GM19025 (cell line): ENCODE measurements around the gene CREB1.
"Not testable (repeated sequence)": the region's sequence is repeated elsewhere in the genome, so short reads cannot be mapped to it uniquely, and the experiment has no call there.

ENCODE experiments used
- ATAC-seq: cut with Tn5 transposase; IDR thresholded peaks from one replicate; pipeline ENCODE4 v1.9.1; 2021; ENCODE audit warnings: mild to moderate bottlenecking, low read depth, moderate library complexity; ENCODE audit not compliant: unreplicated experiment

The CREB1 gene

DNA sequence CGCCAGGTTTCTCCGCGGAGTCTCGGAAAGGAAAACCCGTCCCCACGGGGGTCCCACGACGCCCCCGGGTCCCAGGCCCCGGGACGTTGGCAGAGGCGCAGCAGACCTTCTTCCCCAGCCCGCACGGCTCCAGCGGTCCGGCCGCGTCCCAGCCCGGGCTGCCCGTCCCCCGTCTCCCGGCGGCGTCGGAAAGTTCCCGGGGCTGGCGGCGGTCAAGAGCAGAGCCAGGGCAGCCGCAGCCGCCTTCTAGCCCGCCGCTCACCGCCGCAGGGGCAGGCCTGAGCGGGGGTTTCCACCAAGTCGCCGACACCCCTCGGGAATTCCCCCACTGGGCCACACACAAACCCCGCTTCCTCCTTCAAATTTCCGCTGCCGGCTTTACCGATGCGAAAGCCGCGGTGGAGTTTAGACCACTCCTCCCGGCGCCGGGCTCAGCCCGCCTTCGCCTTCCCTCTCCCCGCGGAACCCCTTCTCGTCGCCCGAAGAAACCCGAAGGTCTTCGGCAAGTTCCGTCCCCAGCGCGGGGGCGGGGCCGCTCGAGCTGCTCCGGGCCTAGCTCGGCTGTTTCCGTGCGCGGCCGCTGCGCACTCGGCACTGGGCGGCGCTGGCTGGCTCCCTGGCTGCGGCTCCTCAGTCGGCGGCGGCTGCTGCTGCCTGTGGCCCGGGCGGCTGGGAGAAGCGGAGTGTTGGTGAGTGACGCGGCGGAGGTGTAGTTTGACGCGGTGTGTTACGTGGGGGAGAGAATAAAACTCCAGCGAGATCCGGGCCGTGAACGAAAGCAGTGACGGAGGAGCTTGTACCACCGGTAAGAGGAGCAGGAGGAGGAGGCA is at the start of gene CREB1:
Gene CREB1 (plus strand): TSS at position 633 of the 830 bp plus-strand sequence. CDS start 25,674 bp downstream, outside the sequence.
- ATAC-seq, result peak; percentile 78

DNA sequence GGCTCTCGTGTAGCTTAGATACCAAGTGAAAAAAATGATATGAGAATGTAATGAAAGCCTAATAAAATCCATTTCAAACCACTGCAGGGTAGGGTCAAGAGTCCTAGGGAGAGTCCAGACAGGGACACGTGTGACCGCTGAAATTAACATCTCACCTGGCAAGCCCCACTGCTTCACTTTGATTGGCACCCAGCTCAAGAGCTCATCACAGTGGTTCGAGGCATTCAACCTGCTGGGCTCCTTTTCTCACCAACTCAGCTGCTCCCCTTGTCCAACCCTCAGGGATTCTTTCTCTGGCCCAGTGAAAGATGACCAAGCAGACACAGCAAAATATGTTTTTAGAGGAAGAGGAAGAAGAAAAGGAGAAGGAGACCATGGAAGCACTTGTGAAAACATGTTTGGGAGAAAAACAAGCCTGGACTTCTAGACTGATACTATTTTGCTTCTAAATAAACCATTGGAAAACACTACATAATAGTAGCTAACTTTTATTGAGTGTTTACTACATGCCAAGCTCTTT is 49.2 kb upstream of the CREB1 start:
- no peak for ATAC-seq

DNA sequence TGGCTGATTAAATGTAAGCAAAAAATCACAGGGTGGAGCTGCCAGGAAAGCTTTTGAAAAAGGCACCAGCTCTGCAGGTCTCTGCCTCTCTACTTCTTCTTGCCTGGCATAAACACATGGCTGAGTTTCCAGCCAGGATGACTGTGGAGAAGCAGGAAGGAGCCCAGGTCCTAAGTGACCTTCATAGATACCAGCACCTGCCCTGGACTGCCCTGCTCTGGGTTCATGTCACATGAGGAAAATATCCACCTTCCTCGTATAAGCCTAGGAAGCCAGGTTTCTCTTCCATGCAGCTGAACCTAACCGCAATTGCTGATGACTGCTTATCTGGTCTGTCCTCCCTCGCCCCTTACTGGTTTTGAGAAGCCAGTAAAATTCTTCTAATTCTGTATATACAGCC is 47.8 kb upstream of the CREB1 start:
- no peak for ATAC-seq

DNA sequence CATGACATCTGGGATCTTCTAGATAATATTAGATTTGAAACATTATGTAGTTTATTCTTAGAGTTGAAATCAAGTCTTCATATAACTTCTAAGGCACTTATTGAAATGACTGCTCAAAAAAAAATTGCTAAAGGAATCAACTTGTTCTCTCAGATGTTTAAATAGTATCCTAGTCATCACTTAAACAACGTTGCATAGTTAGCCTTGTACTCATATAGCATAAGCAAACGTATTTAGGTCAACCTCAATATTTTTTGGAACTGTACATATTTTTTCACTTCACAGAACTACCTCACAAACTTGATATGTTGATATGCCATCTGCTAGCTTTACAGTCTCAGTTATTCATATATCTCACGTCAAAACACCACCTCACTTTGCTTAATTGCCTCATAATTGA is 47.1 kb upstream of the CREB1 start:
- no peak for ATAC-seq

DNA sequence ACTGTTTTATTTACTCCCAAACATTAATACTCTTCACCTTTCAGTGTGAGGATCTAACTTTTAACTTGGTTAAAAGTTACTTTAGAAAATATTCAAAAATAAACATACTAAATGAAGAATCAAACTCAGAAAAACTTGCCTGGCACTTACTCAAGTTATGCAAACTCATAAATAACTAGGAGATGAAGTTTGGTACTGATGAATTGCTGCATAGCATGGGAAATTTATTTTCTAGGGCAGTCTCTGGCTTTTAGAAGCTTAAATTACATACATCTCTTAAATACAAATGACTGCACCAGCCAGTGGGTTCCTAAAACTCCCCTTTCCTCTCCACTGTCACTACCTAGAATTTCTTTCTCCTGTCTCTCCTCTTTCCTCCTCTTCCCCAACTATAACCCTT is 46.7 kb upstream of the CREB1 start:
- no peak for ATAC-seq

DNA sequence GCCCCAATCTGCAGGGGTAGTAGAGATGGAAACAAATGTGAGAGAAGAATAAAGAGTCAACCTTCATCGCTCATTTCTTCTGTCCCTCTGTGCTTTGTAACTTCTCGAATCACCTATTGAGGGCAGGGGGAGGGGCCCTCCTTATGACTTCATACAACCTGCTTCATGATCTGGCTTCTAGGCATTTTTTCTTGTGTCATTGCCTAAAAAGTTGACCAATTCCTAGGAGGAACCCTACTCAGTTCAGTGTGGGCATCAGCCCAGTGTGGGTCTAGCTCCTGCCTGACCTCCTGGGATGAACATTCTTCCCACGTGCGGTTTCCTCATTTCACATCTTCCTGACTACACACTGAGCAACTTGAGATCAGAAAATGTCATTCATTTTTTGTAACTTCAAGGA is 46.3 kb upstream of the CREB1 start:
- ATAC-seq, result no peak

DNA sequence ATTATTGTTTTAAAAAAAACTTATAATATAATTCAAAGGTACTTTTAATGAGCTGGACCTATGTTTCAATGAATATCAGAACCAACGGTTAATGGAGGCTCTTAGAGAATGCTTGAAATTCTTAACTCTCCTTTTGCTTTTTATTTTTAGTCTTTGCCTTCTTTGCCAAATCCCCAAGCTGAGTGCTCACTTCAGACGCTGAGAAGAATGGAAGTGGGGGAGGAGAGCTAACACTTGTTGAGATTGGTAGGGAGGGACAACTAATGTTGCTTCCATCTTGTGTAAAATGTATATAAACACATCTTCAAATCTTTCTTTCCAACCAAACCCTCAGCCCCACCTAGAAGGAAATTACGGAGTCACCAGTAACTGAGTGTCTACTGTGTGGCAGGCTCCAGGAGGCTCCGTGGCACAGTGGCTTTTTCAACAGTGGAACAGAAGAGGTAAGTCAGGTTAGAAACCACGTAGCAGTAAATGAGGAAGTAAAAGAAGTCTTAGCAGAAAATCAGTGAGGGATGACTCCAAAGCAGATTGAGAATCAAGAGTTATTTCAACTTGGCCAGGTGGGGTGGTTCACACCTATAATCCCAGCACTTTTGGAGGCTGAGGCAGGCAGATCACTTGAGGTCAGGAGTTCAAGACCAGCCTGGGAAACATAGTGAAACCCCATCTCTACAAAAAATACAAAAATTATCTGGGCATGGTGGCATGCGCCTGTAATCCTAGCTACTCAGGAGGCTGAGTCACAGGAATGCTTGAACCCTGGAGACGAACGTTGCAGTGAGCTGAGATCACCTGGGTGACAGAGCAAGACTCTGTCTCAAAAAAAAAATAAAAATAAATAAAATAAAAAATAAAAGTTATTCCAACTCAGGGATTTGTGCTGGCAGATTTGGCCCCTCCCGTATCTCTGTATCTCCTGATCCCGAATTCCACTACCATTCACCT is 45.0 kb upstream of the CREB1 start:
- ATAC-seq, result no peak

DNA sequence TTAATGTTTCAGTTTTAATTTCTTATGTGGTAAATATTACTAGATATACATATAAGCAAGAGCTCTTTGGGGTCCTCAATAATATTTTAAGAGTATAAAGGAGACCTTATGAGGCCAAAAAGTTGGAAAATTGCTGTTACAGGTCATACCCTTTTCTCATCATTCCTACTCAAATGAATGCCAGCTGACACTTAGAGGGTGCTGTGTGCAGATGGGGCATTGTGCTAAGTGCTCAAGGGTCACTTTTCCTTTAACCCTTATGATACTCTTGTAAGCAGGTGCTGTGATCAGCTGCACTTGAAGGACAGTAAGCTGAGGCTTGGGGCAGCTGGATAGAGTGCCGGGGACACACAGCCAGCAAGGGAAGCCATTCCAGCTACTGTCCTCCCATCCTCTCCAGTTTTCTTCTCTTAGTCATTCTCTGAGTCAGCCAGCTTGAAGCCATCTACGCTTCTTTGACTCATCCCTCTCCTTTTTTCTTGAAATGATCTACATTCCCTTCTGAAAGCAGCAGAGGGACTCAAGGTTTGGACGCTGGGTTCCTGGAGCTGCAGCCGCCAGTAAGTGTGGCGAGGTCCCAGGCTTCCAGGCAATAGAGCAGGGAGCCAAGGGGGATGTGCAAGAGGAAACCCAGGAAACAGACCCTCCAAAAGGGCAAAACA is 42.0 kb upstream of the CREB1 start:
- ATAC-seq, result no peak

DNA sequence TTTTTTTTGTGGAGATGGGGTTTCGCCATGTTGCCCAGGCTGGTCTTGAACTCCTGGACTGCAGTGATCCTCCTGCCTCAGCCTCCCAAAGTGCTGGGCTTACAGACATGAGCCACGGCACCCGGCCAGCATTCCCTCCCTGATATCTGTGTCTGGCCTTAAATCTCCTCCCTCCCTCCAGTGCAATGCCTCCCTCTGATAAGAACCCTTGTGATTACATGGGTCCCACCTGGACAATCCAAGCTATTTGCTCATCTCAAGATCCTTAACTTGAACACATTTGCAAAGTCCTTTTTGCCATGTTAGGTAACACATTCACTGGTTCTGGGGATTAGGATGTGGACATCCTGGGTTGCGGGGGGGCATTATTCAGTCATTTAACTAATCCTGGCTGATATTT is 40.5 kb upstream of the CREB1 start:
- no peak for ATAC-seq

DNA sequence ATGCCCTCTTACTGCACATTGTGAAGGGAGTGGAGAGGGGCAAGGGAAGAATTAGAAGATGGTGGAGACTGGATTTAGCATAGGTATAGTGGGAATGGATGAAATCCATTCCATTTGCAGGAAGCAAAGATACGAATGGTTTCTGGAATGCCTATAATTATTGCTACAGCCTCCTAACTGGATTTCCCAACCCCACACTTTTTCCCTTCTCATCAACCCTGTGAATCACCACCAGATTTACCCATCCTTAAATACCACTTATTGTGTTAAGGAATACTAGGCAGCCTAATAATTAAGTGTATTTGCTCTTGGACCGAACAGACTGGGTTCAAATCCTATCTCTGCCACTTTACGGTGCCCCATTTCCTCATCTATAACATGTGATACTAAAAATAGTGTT is 39.3 kb upstream of the CREB1 start:
- ATAC-seq, result no peak

DNA sequence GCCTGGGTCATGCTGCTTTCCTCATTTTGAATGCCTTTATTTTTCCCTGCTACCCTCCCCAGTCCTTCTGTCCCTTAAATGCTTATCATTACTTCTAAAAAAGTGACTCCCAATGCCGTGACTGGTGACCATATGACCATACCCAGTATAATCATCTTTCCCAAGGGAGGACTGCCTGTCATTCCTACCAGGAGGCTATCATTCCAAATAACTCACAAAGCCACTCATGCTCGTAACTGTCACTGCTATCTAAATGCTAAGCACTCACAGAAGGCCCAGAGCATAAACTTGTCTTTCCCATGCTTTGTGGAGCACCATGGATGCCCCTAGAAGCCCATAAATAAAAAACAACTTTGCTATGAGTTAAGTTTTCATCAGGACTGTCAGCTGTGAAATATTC is 38.7 kb upstream of the CREB1 start:
- ATAC-seq, result no peak

DNA sequence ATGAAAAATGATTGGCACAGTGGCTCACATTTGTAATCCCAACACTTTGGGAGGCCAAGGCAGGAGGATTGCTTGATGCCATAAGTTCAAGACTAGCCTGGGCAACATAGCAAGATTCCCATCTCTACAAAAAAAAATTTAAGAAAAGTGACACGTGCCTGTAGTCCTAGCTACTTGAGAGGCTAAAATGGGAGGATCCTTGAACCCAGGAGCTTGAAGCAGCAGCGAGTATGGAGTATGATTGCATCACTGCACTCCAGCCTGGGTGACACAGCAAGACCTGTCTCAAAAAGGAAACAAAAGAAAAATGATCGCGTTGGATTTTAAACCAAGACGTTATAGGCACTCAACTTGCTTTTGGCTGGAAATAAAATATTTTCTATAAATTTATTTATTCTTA is 37.8 kb upstream of the CREB1 start:
- ATAC-seq, result no peak

DNA sequence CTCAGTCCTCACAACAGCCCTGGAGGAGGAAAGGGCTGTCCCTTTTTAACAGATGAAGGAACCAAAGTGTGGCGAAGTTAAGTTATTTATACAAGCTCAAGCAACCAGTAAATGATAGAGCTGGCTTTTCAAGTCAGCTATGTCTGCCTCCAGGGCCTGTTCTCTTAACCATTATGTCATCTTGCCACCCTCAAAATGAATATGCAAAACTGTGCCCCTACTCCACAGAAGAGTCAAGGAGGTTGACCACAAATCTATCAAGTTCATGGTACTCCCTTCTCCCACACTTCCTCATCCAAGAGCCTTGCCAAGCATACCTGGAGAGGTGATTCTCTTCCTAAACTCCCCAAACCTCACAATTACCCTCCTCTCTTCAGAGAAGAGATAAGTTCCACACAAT is 37.3 kb upstream of the CREB1 start:
- no peak for ATAC-seq

DNA sequence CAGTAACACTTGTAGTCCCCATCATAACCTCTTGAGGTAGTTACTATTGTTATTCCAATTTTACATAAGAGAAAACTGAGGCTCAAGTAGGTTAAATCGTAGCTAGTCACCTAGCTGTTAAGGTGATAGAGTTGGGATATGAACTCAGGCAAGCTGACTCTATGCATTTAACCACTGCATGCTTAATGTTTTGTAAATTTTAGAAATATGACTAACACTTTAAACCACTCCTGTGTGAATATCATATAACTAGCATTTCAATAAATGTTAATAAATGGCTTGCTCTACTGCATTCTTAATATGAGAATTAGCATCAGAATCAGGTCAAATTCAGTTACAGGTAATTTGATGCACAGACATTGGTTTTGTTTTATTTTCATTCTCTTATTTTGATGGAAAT is 35.6 kb upstream of the CREB1 start:
- no peak for ATAC-seq

DNA sequence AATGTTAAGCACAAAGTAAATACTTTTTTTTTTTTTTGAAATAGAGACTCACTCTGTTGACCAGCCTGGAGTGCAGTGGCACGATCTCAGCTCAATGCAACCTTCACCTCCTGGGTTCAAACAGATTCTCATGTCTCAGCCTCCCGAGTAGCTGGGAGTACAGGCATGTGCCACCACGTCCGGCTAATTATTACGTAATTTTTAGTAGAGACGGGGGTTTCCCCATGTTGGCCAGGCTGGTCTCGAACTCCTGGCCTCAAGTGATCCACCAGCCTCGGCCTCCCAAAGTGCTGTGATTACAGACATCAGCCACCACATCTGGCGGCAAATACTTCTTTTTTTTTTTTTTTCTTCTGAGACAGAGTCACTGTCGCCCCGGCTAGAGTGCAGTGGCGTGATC is 32.8 kb upstream of the CREB1 start:
- ATAC-seq, result not testable (repeated sequence)

DNA sequence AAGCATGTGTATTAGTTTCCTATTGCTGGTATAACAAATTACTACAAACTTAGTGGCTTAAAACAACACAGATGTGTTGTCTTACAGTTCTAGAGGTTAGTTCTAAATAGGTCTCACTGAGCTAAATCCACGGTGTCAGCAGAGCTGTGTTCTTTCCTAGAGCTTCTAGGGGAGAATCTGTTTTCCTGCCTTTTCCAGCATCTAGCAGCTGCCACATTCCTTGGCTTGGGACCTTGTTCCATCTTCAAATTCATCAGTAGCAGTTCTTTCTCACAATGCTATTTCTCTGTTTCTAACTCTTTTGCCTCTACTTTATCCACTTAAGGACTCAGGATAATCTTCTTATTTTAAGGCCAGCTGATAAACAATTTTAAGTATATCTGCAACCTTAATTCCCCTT is 32.2 kb upstream of the CREB1 start:
- ATAC-seq, result no peak

DNA sequence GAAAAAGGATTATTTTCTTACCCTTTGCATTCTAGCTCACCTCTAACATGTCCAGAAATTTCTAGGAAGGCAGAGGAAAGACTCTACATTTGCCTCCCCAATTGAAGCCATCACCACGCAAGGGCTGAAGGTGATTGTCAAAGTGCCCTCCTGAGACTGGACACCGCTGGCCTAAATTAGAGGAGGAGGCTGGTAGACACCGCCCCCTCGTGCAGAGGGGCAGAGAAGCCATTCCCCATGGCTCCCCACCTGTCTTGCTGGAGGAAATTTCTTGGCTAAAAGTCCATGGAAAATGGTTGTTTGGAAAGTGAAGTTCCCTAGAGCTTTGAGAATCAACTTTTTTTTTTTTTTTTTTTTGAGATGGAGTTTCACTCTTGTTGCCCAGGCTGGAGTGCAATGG is 31.3 kb upstream of the CREB1 start:
- no peak for ATAC-seq

DNA sequence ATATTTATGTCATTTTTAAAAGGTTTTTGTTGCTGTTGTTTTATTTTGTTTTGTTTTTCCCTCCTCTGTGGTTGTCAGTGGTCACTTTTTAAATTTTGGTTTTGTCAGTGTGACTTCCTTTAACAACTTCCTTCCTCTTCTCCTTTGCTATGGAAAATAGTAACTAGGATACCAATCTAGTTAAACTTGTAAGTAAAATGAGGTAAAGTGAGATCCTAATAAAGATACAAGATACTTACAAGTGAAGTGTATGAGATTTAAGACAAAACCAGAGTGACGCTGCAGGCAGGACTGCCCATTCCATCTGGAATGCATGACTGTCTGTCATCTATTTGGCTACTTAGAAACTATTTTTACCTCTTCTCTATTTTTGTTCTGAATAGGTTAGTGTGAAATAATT is 30.6 kb upstream of the CREB1 start:
- ATAC-seq, result no peak

DNA sequence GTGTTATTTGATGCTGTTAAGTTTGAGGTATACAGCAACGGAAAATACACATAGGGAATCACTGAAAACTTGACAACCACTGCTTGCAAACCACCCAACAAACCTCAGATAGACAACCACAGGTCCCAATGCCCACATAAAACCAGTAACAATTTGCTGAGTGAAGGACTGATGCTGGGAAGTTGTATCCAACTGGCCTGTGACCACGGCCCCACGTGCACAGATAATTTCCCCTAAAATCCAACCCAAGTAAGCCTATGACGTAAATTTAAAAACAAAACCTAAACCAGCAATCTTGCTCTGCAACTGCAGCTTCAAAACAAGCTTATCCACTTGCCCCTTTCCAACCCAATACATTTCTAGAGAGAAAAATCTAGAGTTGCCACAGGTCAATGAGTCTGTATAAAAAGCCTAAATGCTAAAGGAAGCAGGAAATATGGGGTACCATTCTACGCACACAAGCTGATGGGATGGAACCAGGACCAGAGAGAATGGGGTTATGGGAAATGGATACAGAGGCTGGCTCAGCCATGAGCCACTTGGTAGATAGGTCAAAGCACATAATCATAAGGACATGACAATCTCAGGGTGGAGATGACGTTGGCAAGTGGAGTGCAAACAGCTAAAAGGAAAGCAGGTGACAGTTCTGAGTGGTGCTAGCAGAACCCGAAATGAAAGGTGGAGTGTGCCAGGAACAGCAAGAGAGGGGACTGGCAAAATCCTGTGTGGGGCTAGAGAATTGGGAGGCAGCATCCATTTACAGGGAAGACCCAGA is 27.8 kb upstream of the CREB1 start:
- ATAC-seq, result no peak

DNA sequence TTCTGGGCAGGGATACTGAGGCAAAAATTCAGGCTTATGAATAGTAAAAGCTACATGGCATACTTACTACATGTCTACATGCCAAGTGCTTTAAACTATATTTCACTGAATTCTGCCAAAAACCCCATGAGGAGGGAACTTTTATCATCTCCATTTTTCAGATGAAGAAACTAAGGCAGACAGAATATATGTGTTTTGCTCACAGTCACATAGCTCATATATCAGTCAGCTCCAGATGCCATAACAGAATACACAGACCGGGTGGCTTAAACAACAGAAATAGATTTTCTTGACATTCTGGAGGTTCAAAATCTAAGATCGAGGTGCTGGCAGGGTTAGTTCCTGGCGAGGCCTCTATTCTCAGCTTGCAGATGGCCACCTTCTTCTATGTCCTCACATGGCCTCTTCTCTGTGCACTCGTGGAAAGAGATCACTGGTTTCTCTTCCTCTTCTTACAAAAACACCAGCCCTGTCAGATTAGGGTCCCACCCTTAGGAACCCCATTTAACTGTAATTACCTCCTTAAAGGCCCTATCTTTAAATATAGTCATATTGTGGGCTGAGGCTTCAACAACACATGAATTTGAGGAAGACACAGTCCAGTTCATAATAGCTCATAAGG is 27.1 kb upstream of the CREB1 start:
- peak; percentile 40 for ATAC-seq
